ENCODE data around the gene BRSK1. TPM values are rescaled to one million over a fixed set of nuclear protein-coding genes. Genes with fewer than 3 reads are reported as not detected.
A peak's percentile ranks its signal among the peaks of the same experiment; 100 is the strongest.

BRSK1 gene
- total RNA-seq, 1 donor from 2014 or later, result 10.1 TPM

GRCh38 chr19:55279340-55279739 is 4.5 kb upstream of the BRSK1 start:
- Histone ChIP-seq H3K27me3 (no peaks in the 10 kb centered on the region), H3K27ac (peak overlapping the region; percentile 84), H3K4me1 (peaks cover 21% of the 10 kb centered on the region), H3K4me3 (peak overlapping the region; percentile 59 to 65), H3K36me3 (peaks cover 0 to 27% of the 10 kb centered on the region in 2 donors), H3K9me3 (no peaks in the 10 kb centered on the region)
- TF ChIP-seq CTCF (IDR thresholded peaks at IDR 0.05) (no peak), POLR2A (IDR thresholded peaks at IDR 0.05) (no peak), POLR2AphosphoS5 (IDR thresholded peaks at IDR 0.05; ENCODE audit: insufficient read depth in 1 of 2, low read depth in 1 of 2) (no peak)
- intact Hi-C loops (cut with DNase I), result no loop called here
- no peak for DNase-seq (ENCODE audit: extremely low spot score in 2 of 2)

DNA sequence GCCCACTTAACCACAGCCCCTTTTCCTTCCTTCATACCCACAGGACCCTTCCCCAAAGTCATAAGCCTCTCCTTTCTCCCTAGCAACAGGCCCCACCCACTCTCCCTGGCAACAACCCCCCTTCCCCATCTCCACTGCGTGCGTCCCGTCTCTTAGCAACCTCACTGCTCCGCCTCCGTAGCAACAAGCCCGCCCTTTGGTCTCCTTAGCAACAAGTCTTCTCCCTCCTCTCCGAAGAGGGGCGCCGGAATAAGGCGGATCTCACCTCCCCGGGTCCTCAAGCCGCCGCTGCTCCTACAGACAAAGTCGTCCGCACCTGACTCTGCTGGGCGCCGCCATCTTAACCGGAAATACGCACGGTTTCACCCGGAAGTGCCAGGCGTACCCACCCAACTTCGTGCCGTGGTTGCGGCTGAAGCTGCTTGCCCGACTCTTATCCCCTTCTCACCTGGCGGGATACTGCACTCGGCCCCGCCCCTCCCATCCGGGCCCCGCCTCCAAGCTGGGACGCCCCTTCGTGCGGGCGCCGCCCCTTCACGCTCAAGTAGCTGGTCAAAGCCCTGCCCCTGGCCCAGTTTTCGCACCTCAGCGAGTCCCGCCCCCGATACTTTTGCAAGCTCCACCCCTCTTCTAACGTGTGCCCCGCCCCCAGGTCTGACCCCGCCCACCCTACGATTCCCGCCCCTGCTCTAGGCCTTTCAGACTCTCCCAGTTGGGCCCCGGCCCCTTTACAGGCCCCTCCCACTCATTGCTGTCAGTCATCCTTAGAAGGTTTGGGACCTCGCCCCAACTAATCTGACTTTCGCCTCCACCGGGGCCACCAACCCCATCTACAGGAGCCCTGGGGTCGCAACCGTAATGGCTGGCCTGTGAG is 3.8 kb upstream of the BRSK1 start, which contains the start of gene HSPBP1:
Gene HSPBP1 (minus strand): TSS at position 341 of the 874 bp plus-strand sequence. CDS start 502 bp downstream, outside the sequence.
- Histone ChIP-seq H3K9me3 (no peaks in the 10 kb centered on the region), H3K36me3 (peaks cover 0 to 20% of the 10 kb centered on the region in 2 donors), H3K27ac (peak within 1 kb of the TSS; percentile 84), H3K4me1 (peaks cover 21% of the 10 kb centered on the region), H3K27me3 (no peaks in the 10 kb centered on the region), H3K4me3 (peak within 1 kb of the TSS; percentile 59 to 65)
- peak in 1 of 2 donors; percentile 96 for DNase-seq (ENCODE audit: extremely low spot score in 2 of 2)
- intact Hi-C loops (cut with DNase I), result no loop called here
- TF ChIP-seq POLR2A (IDR thresholded peaks at IDR 0.05) (no peak), POLR2AphosphoS5 (IDR thresholded peaks at IDR 0.05; ENCODE audit: insufficient read depth in 1 of 2, low read depth in 1 of 2) (peak; percentile 83 to 93), CTCF (IDR thresholded peaks at IDR 0.05) (no peak)

DNA sequence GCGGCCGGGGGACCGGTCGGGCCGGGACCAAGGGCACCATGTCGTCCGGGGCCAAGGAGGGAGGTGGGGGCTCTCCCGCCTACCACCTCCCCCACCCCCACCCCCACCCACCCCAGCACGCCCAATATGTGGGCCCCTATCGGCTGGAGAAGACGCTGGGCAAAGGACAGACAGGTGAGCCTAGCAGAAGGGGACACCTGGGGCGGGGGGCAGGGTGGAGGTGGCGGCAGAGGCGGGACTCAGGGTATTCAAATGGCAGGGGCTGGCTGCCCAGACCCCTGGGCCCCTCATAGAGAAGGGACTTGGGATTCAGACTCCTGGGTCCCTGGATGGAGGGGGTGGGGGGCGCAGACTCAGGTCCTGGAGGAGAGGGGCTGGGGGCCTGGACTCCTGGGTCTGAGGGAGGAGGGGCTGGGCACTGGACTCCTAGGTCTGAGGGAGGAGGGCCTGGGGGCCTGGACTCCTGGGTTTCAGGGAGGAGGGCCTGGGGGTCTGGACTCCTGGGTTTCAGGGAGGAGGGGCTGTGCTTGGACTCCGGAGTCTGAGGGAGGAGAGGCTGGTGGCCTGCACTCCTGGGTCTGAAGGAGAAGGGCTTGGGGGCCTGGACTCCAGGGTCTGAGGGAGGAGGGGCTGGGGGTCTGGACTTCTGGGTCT is 735 bp downstream of the BRSK1 start:
- Histone ChIP-seq H3K36me3 (no peaks in the 10 kb centered on the region), H3K27me3 (no peaks in the 10 kb centered on the region), H3K9me3 (no peaks in the 10 kb centered on the region), H3K4me3 (peak overlapping the region; percentile 50 to 68), H3K27ac (peak overlapping the region; percentile 82), H3K4me1 (peaks cover 11% of the 10 kb centered on the region)
- intact Hi-C loops (cut with DNase I), result no loop called here
- DNase-seq (ENCODE audit: extremely low spot score in 2 of 2), result no peak
- TF ChIP-seq POLR2A (IDR thresholded peaks at IDR 0.05) (no peak), CTCF (IDR thresholded peaks at IDR 0.05) (no peak), POLR2AphosphoS5 (IDR thresholded peaks at IDR 0.05; ENCODE audit: insufficient read depth in 1 of 2, low read depth in 1 of 2) (no peak)

DNA sequence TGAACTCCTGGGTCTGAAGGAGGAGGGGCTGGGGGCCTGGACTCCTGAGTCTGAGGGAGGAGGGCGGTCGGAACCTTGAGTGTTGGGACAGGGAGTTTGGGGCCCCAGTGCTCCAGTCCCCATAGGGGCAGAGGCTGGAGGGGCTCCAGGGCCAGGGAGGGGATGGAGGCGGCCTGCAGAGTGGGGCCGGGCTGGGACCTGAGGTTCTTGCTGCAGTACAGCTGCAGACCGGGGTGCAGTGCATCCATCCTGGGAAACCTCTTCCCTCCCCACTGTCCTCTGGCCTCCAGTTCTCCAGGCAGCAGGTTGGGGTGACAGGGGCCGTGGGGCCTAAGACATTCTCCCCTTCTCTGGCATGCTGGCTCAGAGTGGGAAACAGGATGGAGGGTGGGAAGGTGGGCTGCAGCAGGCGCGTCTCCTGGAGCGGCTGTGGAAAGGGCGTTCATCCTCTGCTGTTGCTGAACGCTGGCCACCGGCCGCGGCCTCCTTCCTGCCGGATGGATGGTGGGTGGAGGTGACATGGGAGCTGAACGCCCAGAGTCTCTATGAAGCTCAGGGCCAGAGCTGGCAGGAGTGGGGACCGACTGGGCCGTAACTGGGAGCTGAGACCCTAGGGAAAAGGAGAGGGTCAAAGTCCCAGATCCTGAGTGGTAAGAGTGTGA is 1.6 kb downstream of the BRSK1 start:
- no peak for TF ChIP-seq POLR2A (IDR thresholded peaks at IDR 0.05)
- no peak for TF ChIP-seq CTCF (IDR thresholded peaks at IDR 0.05)
- TF ChIP-seq POLR2AphosphoS5 (IDR thresholded peaks at IDR 0.05; ENCODE audit: insufficient read depth in 1 of 2, low read depth in 1 of 2), result no peak
- peak overlapping the region; percentile 50 to 68 for H3K4me3 ChIP-seq
- no peaks in the 10 kb centered on the region for H3K9me3 ChIP-seq
- intact Hi-C loops (cut with DNase I), result no loop called here
- H3K27me3 ChIP-seq, result no peaks in the 10 kb centered on the region
- peaks cover 7% of the 10 kb centered on the region for H3K4me1 ChIP-seq
- DNase-seq (ENCODE audit: extremely low spot score in 2 of 2), result no peak
- peak overlapping the region; percentile 82 for H3K27ac ChIP-seq
- H3K36me3 ChIP-seq, result no peaks in the 10 kb centered on the region

Data from vagina (tissue), 2 donors.